HepG2 (cell line): ENCODE measurements around the gene AHCY. TPM values are rescaled to one million over a fixed set of nuclear protein-coding genes. Genes with fewer than 3 reads are reported as not detected.

Experiments
- ATAC-seq: fragments of 200-7000 bp; cut with Tn5 transposase; 3 replicates; pipeline ENCODE4 v1.9.1; 2020; ENCODE audit warnings: mild to moderate bottlenecking, moderate library complexity
- BruUV-seq: library from RNA; stranded (reverse); fragments of 400-500 nt; replicated peaks from 2 replicates; lab custom pipeline; 2021; lab: Mats Ljungman, UMichigan
- CTCF ChIA-PET: fragments of 300-600 bp; formaldehyde crosslinking; extraction: SDS; loops from one replicate; lab custom pipeline; 2021; ENCODE audit warnings: low total read pairs, inconsistent platforms, low intra/inter-chr PET ratio; lab: Yijun Ruan, JAX
- POLR2A ChIA-PET: fragments of 350-600 bp; sonication (Branson Sonifier 250); formaldehyde crosslinking; loops from one replicate; lab custom pipeline; 2020; ENCODE audit warnings: antibody characterized with exemption, inconsistent platforms; lab: Yijun Ruan, JAX
- DNase-seq: peaks from one replicate; pipeline ENCODE4 v3.0.0-alpha.2; 2015; ENCODE audit warnings: low spot score
- FAIRE-seq: peaks from 3 replicates; lab custom pipeline; 2011; peaks lifted over from hg19 to GRCh38; lab: Jason Lieb, UNC
- H2AFZ ChIP-seq: one replicate; pipeline ENCODE4 v1.6.1; 2011; ENCODE audit warnings: low read length, inconsistent platforms
- H3K27ac ChIP-seq: fragments of 300-600 bp; 3 replicates; pipeline ENCODE4 v1.8.0; 2011; ENCODE audit warnings: mixed run types, mild to moderate bottlenecking, mixed read lengths, low read length, inconsistent platforms; ENCODE audit not compliant: insufficient read depth; ENCODE audit errors: extremely low read length
- H3K27me3 ChIP-seq, 2 experiments: fragments of 200-600 bp in 1 of 2; 2 replicates in 1 of 2; 3 replicates in 1 of 2; pipeline versions ENCODE4 v1.6.0 to v1.8.0; 2011; ENCODE audit warnings: low read length in 2 of 2, mild to moderate bottlenecking in 2 of 2, moderate library complexity in 2 of 2, inconsistent platforms in 1 of 2; ENCODE audit not compliant: insufficient read depth in 2 of 2, control insufficient read depth in 1 of 2
- H3K36me3 ChIP-seq, 2 experiments: fragments of 200-600 bp in 1 of 2; replicated peaks in 1 of 2; 2 replicates in 1 of 2; 3 replicates in 1 of 2; pipeline versions ENCODE4 v1.5.1 to v1.8.0; 2011; ENCODE audit warnings: low read length in 2 of 2, inconsistent platforms in 1 of 2; ENCODE audit not compliant: insufficient read depth in 2 of 2, control insufficient read depth in 1 of 2
- H3K4me1 ChIP-seq: 2 replicates; pipeline ENCODE4 v1.5.1; 2012; ENCODE audit warnings: low read length, inconsistent platforms; ENCODE audit not compliant: insufficient read depth
- H3K4me2 ChIP-seq: 2 replicates; pipeline ENCODE4 v1.6.0; 2011; ENCODE audit warnings: low read depth, low read length, inconsistent platforms
- H3K4me3 ChIP-seq, 3 experiments: fragments of 200-600 bp in 1 of 3; sonication (generic), shearing (Covaris generic) in 1 of 3; replicated peaks in 1 of 3; 2 replicates each; pipeline ENCODE4 v1.5.1; 2011 to 2016; ENCODE audit warnings: low read length in 3 of 3, inconsistent platforms in 2 of 3, low read depth in 2 of 3, mild to moderate bottlenecking in 2 of 3, control low read depth in 1 of 3, mixed read lengths in 1 of 3; ENCODE audit not compliant: insufficient read depth in 1 of 3
- H3K79me2 ChIP-seq: one replicate; pipeline ENCODE4 v1.6.1; 2011; ENCODE audit warnings: low read length, inconsistent platforms; ENCODE audit not compliant: insufficient read depth
- H3K9ac ChIP-seq: 2 replicates; pipeline ENCODE4 v1.6.0; 2011; ENCODE audit warnings: mild to moderate bottlenecking, low read depth, low read length, inconsistent platforms; ENCODE audit not compliant: insufficient read depth
- H3K9me3 ChIP-seq: 2 replicates; pipeline ENCODE4 v1.5.1; 2012; ENCODE audit warnings: mild to moderate bottlenecking, low read length
- H4K20me1 ChIP-seq: 2 replicates; pipeline ENCODE4 v1.6.0; 2011; ENCODE audit warnings: inconsistent platforms, mild to moderate bottlenecking, low read length, moderate library complexity; ENCODE audit not compliant: insufficient read depth
- ASH2L ChIP-seq: fragments of 300-600, 200-600 bp; sonication (generic); IDR thresholded peaks from 2 replicates; pipeline ENCODE4 v1.7.0; 2017; ENCODE audit warnings: low read depth, mild to moderate bottlenecking, moderate library complexity, mixed read lengths, low read length; ENCODE audit not compliant: insufficient read length
- IRX3 ChIP-seq: sonication (generic); formaldehyde crosslinking; IDR thresholded peaks from 2 replicates; pipeline ENCODE4 v1.8.1; 2023; ENCODE audit warnings: mild to moderate bottlenecking, low read depth, missing genetic modification reagents, borderline replicate concordance
- KDM5A ChIP-seq: fragments of 200-600 bp; sonication (generic); IDR thresholded peaks from 2 replicates; pipeline ENCODE4 v1.7.0; 2018; ENCODE audit warnings: antibody characterized with exemption, mild to moderate bottlenecking, low read length, borderline replicate concordance
- ZNF18 ChIP-seq: sonication (generic); formaldehyde crosslinking; IDR thresholded peaks from 2 replicates; pipeline ENCODE4 v1.8.0; 2022; ENCODE audit warnings: mild to moderate bottlenecking, missing genetic modification reagents; ENCODE audit not compliant: insufficient replicate concordance
- ZNF253 ChIP-seq: sonication (generic); formaldehyde crosslinking; IDR thresholded peaks from 2 replicates; pipeline ENCODE4 v1.8.0; 2022; ENCODE audit warnings: mild to moderate bottlenecking, missing genetic modification reagents, borderline replicate concordance
- ZNF318 ChIP-seq: sonication (generic); formaldehyde crosslinking; IDR thresholded peaks from 2 replicates; pipeline ENCODE4 v1.4.0; 2020; ENCODE audit warnings: mild to moderate bottlenecking, missing genetic modification reagents
- ZNF446 ChIP-seq: sonication (generic); formaldehyde crosslinking; IDR thresholded peaks from 2 replicates; pipeline ENCODE4 v1.5.0; 2020; ENCODE audit warnings: mild to moderate bottlenecking, missing genetic modification reagents
- ZNF816 ChIP-seq: sonication (generic); formaldehyde crosslinking; IDR thresholded peaks from 2 replicates; pipeline ENCODE4 v1.8.0; 2022; ENCODE audit warnings: missing genetic modification reagents, mild to moderate bottlenecking, borderline replicate concordance
- ZNF839 ChIP-seq: sonication (generic); formaldehyde crosslinking; IDR thresholded peaks from 2 replicates; pipeline ENCODE4 v1.4.0; 2020; ENCODE audit warnings: missing genetic modification reagents, mild to moderate bottlenecking, borderline replicate concordance
- WGBS: methylation state at CpG from one replicate; pipeline ENCODE4 v1.1.6; 2017; ENCODE audit warnings: low lambda C conversion rate; 5-methylcytosine and 5-hydroxymethylcytosine counted together
- in situ Hi-C: cut with HindIII; loops from 2 replicates; pipeline ENCODE4 v1.10.0; 2017; ENCODE audit warnings: low pct_unique_long_range_greater_than_20kb; ENCODE audit not compliant: extremely low pct_ligation_motif_present
- intact Hi-C: fragments of 100-400 bp; cut with micrococcal nuclease; formaldehyde crosslinking; loops from one replicate; pipeline ENCODE4 v1.10.0; 2022; ENCODE audit not compliant: unreplicated experiment
- polyA plus RNA-seq, 8 experiments: library from polyadenylated mRNA; depleted of rRNA in 3 of 8; stranded (reverse) in 7 of 8; unstranded in 1 of 8; fragments of >200 nt; fragmentation: Illumina TruSeq in 4 of 8; extraction: Trizol in 4 of 8; gene quantifications; 2 replicates each; pipeline versions ENCODE4 v1.2.1 to v1.2.3, GENCODE V29; 2011 to 2016; ENCODE audit warnings: low read depth in 4 of 8, missing spikeins in 1 of 8, mixed read lengths in 1 of 8; ENCODE audit not compliant: insufficient read depth in 1 of 8
- total RNA-seq, 5 experiments: library from RNA; depleted of rRNA; stranded (reverse); fragments of >200 nt; fragmentation: Illumina TruSeq; extraction: Trizol; gene quantifications; 2 replicates each; pipeline ENCODE4 v1.2.3, GENCODE V29; 2016; ENCODE audit warnings: low read depth in 1 of 5
- TF ChIP-seq, protein P1 (sequence below): sonication (generic); IDR thresholded peaks from 2 replicates; pipeline ENCODE4 v1.6.1; 2016; ENCODE audit warnings: low read depth, borderline replicate concordance

AHCY gene
- total and polyA plus RNA-seq, 2 of the 13 experiments (the other 11 are each of a cell fraction or from before 2014, with no cell fraction given): 407 to 419 TPM

- peak overlapping the region; percentile 72 for H3K4me2 ChIP-seq
- TSS peak; percentile 93 for BruUV-seq
- no peaks in the 10 kb centered on the region for H3K79me2 ChIP-seq
- ChIA-PET CTCF (no interaction called here), POLR2A (interaction anchor here (0.8 to 7.5 kb wide), 13 partner anchors 10 to 491 kb away, joined by 3 to 89 read pairs (median 4); partner anchors contain the start of genes AHCY, ITCH and NCOA6)
- DNase-seq (peak; percentile 83), ATAC-seq (peak; percentile 50), FAIRE-seq (no peak)
- in situ Hi-C loops (no loop called here), intact Hi-C loops (loop anchor here (5.0 kb wide), 1 partner anchor 72 kb away; no protein-coding TSS in a partner anchor)
- H3K27me3 ChIP-seq: no peaks in the 10 kb centered on the region
- H3K4me3 ChIP-seq: peak overlapping the region in 2 of 3 experiments; percentile 3 to 53; a peak in 2 of 6 replicates
- H3K9me3 ChIP-seq: no peaks in the 10 kb centered on the region
- no peaks in the 10 kb centered on the region for H3K36me3 ChIP-seq
- WGBS: 27% methylated on average over 5 of the region's 5 CpGs
- peak overlapping the region; percentile 50 for H3K9ac ChIP-seq
- H3K27ac ChIP-seq: peak overlapping the region; percentile 59
- no peaks in the 10 kb centered on the region for H4K20me1 ChIP-seq
- peaks cover 70% of the 10 kb centered on the region for H3K4me1 ChIP-seq
- peak overlapping the region; percentile 16 for H2AFZ ChIP-seq
- TF ChIP-seq ZNF446 (CRISPR knock-in tag): no peak
- TF ChIP-seq IRX3 (CRISPR knock-in tag): no peak
- TF ChIP-seq ZNF839 (CRISPR knock-in tag): peak; percentile 59; the same call in 1 of the 2 replicates
- TF ChIP-seq ZNF318 (CRISPR knock-in tag): peak; percentile 26; the same call in 1 of the 2 replicates
- TF ChIP-seq ASH2L: peak; percentile 38
- TF ChIP-seq ZNF253 (CRISPR knock-in tag): no peak
- TF ChIP-seq ZNF816 (CRISPR knock-in tag): no peak
- TF ChIP-seq ZNF18 (CRISPR knock-in tag): no peak
- TF ChIP-seq KDM5A: no peak
- TF ChIP-seq, protein P1, sequence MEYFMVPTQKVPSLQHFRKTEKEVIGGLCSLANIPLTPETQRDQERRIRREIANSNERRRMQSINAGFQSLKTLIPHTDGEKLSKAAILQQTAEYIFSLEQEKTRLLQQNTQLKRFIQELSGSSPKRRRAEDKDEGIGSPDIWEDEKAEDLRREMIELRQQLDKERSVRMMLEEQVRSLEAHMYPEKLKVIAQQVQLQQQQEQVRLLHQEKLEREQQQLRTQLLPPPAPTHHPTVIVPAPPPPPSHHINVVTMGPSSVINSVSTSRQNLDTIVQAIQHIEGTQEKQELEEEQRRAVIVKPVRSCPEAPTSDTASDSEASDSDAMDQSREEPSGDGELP: peak; percentile 81
Measured at GRCh38 chr20:34334654-34335407, 31.7 kb upstream of the AHCY start.
